Measurements from ENCODE around the gene SLC16A5. TPM values are rescaled to one million over a fixed set of nuclear protein-coding genes. Genes with fewer than 3 reads are reported as not detected.

SLC16A5 gene
- total and polyA plus RNA-seq, 8 donors, result 2.2 to 8.8 (median 4.4) TPM

- FAIRE-seq (peak; percentile 53), ATAC-seq (peak in 3 of 4 donors; percentile 78 to 85 (median 80)), DNase-seq (peak in 1 of 6 donors; percentile 18)
- intact Hi-C loops (cut with DNase I), result no loop called here
- Histone ChIP-seq H3K36me3 (peaks cover 2 to 30% (median 14%) of the 10 kb centered on the region in 3 donors), H3K4me3 (no peak overlapping the region), H3K9me3 (no peaks in the 10 kb centered on the region), H3K27ac (no peak overlapping the region), H3K4me1 (no peaks in the 10 kb centered on the region), H3K27me3 (no peaks in the 10 kb centered on the region)
- TF ChIP-seq CTCF (IDR thresholded peaks at IDR 0.05), result no peak
- WGBS, 2 donors, result 78 to 81% methylated on average over 25 of the region's 25 CpGs
These were observed 28.1 kb upstream of the SLC16A5 start for GRCh38 chr17:75059369-75060345.

- peaks cover 2 to 30% (median 14%) of the 10 kb centered on the region in 3 donors for H3K36me3 ChIP-seq
- H3K9me3 ChIP-seq, result no peaks in the 10 kb centered on the region
- H3K27ac ChIP-seq, result no peak overlapping the region
- no peak for FAIRE-seq
- 88 to 94% methylated on average over 26 of the region's 26 CpGs for WGBS, 2 donors
- intact Hi-C loops (cut with DNase I), result no loop called here
- no peaks in the 10 kb centered on the region for H3K4me1 ChIP-seq
- peak in 1 of 6 donors; percentile 26 for DNase-seq
- H3K27me3 ChIP-seq, result no peaks in the 10 kb centered on the region
- H3K4me3 ChIP-seq, result no peak overlapping the region
- ATAC-seq, result peak in 2 of 4 donors; percentile 32 to 47
- TF ChIP-seq CTCF (IDR thresholded peaks at IDR 0.05), result no peak
These were observed 27.2 kb upstream of the SLC16A5 start for GRCh38 chr17:75060434-75061054.

GRCh38 chr17:75061055-75061438, 26.7 kb upstream of the SLC16A5 start:
- TF ChIP-seq CTCF (IDR thresholded peaks at IDR 0.05), result no peak
- Histone ChIP-seq H3K4me3 (no peak overlapping the region), H3K9me3 (no peaks in the 10 kb centered on the region), H3K27ac (no peak overlapping the region), H3K27me3 (no peaks in the 10 kb centered on the region), H3K4me1 (no peaks in the 10 kb centered on the region), H3K36me3 (peaks cover 2 to 30% (median 14%) of the 10 kb centered on the region in 3 donors)
- DNase-seq (peak in 1 of 6 donors; percentile 22), FAIRE-seq (no peak), ATAC-seq (no peak)
- intact Hi-C loops (cut with DNase I), result no loop called here
- WGBS, 2 donors, result 95 to 96% methylated on average over 10 of the region's 10 CpGs

GRCh38 chr17:75061618-75062017, 26.1 kb upstream of the SLC16A5 start:
- ATAC-seq (no peak), DNase-seq (peak in 1 of 6 donors; percentile 26), FAIRE-seq (no peak)
- intact Hi-C loops (cut with DNase I), result no loop called here
- TF ChIP-seq CTCF (IDR thresholded peaks at IDR 0.05), result no peak
- peaks cover 2 to 30% (median 14%) of the 10 kb centered on the region in 3 donors for H3K36me3 ChIP-seq
- H3K4me1 ChIP-seq, result no peaks in the 10 kb centered on the region
- H3K27me3 ChIP-seq, result no peaks in the 10 kb centered on the region
- no peaks in the 10 kb centered on the region for H3K9me3 ChIP-seq
- H3K27ac ChIP-seq, result no peak overlapping the region
- 86 to 91% methylated on average over 8 of the region's 8 CpGs for WGBS, 2 donors
- H3K4me3 ChIP-seq, result no peak overlapping the region

All from pancreas (tissue), 10 donors.